ENCODE measurements around the gene WDR54.

GRCh38 chr2:74374509-74375205 lies 46.9 kb upstream of the WDR54 start:
- TF ChIP-seq CTCF (conservative IDR thresholded peaks at IDR 0.05; ENCODE audit: low read depth, low read length): no peak
- TF ChIP-seq EZH2 (IDR thresholded peaks at IDR 0.05; ENCODE audit: low read length, unreplicated experiment): no peak
